ENCODE results near the gene PIK3C2G. TPM values are rescaled to one million over a fixed set of nuclear protein-coding genes. Genes with fewer than 3 reads are reported as not detected.

PIK3C2G gene
- total RNA-seq, 1 donor from 2014 or later: 0.69 TPM

DNA sequence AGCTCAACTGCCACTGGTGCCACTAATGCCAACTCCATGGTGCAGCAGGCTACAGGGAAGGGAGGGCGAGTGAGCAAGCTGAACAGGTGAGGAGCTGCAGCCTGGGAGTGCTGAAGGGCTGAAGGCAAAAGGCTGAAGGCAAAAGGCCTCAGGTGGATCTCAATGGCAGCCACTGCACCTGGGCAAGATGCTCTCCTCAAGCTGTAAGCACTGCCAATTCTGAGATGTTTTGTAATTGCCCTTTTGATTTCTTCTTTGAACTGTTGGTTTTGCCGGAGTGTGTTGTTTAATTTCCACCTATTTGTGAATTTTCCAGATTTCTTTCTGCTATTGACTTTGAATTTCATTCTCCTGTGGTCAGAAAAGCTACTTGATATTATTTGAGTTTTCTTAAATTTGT lies 97.6 kb downstream of the PIK3C2G start:
- Histone ChIP-seq H3K4me1 (no peaks in the 10 kb centered on the region), H3K27me3 (no peaks in the 10 kb centered on the region), H3K9me3 (no peaks in the 10 kb centered on the region), H3K4me3 (no peak overlapping the region), H3K36me3 (no peaks in the 10 kb centered on the region), H3K27ac (no peak overlapping the region)
- ATAC-seq (no peak), DNase-seq (no peak)
- TF ChIP-seq CTCF (IDR thresholded peaks at IDR 0.05): no peak
- intact Hi-C loops (cut with DNase I): no loop called here

DNA sequence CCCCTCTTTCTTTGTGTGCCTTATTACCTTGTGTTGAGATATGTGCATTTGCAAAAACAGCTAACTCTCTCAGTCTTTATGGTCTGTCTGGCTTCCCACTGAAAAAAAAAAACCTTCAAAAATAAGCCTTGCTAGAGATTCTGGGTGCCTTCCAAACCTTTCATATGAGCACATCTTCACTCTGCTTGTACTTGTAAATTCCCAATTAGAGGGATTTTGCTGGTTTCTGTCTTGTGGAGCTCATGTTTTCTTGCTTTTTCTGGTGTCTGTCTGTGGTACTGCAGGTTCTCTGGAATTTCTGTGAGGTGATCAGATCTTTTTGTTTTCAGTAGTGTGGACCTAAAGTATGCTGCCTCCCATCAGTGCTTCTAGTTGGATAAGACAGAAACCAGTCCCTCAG lies 100.1 kb downstream of the PIK3C2G start:
- no peak overlapping the region for H3K27ac ChIP-seq
- no peaks in the 10 kb centered on the region for H3K27me3 ChIP-seq
- H3K4me3 ChIP-seq: no peak overlapping the region
- H3K9me3 ChIP-seq: no peaks in the 10 kb centered on the region
- DNase-seq (no peak), ATAC-seq (no peak)
- no peaks in the 10 kb centered on the region for H3K4me1 ChIP-seq
- TF ChIP-seq CTCF (IDR thresholded peaks at IDR 0.05): no peak
- no peaks in the 10 kb centered on the region for H3K36me3 ChIP-seq
- intact Hi-C loops (cut with DNase I): no loop called here

- DNase-seq: no peak
- ATAC-seq: no peak
Measured at GRCh38 chr12:18363321-18363720, 102.0 kb downstream of the PIK3C2G start.

GRCh38 chr12:18368594-18368993 lies 107.3 kb downstream of the PIK3C2G start:
- no peak overlapping the region for H3K27ac ChIP-seq
- TF ChIP-seq CTCF (IDR thresholded peaks at IDR 0.05): no peak
- H3K9me3 ChIP-seq: no peaks in the 10 kb centered on the region
- H3K27me3 ChIP-seq: no peaks in the 10 kb centered on the region
- ATAC-seq: no peak
- no peak overlapping the region for H3K4me3 ChIP-seq
- intact Hi-C loops (cut with DNase I): no loop called here
- no peak for DNase-seq
- no peaks in the 10 kb centered on the region for H3K4me1 ChIP-seq
- no peaks in the 10 kb centered on the region for H3K36me3 ChIP-seq

More at GRCh38 chr12:18363321-18363720, 102.0 kb downstream of the PIK3C2G start:
- intact Hi-C loops (cut with DNase I): no loop called here
- H3K4me3 ChIP-seq: no peak overlapping the region
- no peaks in the 10 kb centered on the region for H3K27me3 ChIP-seq
- no peaks in the 10 kb centered on the region for H3K36me3 ChIP-seq
- H3K27ac ChIP-seq: no peak overlapping the region
- TF ChIP-seq CTCF (IDR thresholded peaks at IDR 0.05): no peak
- no peaks in the 10 kb centered on the region for H3K4me1 ChIP-seq
- H3K9me3 ChIP-seq: no peaks in the 10 kb centered on the region

GRCh38 chr12:18373181-18373580 lies 111.9 kb downstream of the PIK3C2G start:
- H3K27me3 ChIP-seq: no peaks in the 10 kb centered on the region
- H3K4me3 ChIP-seq: no peak overlapping the region
- no peak overlapping the region for H3K27ac ChIP-seq
- DNase-seq (no peak), ATAC-seq (no peak)
- no peaks in the 10 kb centered on the region for H3K36me3 ChIP-seq
- no peaks in the 10 kb centered on the region for H3K9me3 ChIP-seq
- intact Hi-C loops (cut with DNase I): no loop called here
- no peaks in the 10 kb centered on the region for H3K4me1 ChIP-seq
- no peak for TF ChIP-seq CTCF (IDR thresholded peaks at IDR 0.05)

DNA sequence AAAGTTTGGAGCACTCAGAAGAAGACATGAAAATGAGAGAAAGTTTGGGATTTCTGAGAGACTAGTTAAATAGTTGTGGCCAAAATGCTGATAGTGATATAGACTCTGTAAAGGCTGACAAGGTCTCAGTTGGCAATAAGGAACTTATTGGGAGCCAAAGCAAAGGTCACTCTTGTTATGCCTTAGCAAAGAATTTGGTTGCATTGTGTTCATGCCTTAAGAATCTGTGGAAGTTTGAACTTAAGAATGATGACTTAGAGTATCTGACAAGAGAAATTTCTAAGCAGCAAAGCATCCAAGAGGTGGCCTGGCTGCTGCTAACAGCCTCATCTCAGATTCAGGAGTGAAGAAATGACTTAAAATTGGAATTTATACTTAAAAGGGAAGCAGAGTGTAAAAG lies 113.8 kb downstream of the PIK3C2G start:
- no peaks in the 10 kb centered on the region for H3K27me3 ChIP-seq
- no peak for TF ChIP-seq CTCF (IDR thresholded peaks at IDR 0.05)
- H3K36me3 ChIP-seq: no peaks in the 10 kb centered on the region
- DNase-seq: no peak
- H3K27ac ChIP-seq: no peak overlapping the region
- no peaks in the 10 kb centered on the region for H3K4me1 ChIP-seq
- H3K4me3 ChIP-seq: no peak overlapping the region
- intact Hi-C loops (cut with DNase I): no loop called here
- H3K9me3 ChIP-seq: no peaks in the 10 kb centered on the region
- ATAC-seq: no peak

Measured in upper lobe of right lung (tissue), 1 donor.